H9 (cell line): ENCODE results near the gene GPR156. TPM values are rescaled to one million over a fixed set of nuclear protein-coding genes. Genes with fewer than 3 reads are reported as not detected.

ENCODE experiments used
- DNase-seq: peaks from one replicate; pipeline ENCODE4 v3.0.0-alpha.2; 2017
- H2AFZ ChIP-seq: one replicate; pipeline ENCODE4 v1.6.1; 2013; ENCODE audit warnings: mild to moderate bottlenecking, low read length, control low read depth, moderate library complexity
- H2AK5ac ChIP-seq: 2 replicates; pipeline ENCODE4 v1.6.1; 2013; ENCODE audit warnings: low read length, control low read depth, mixed read lengths; ENCODE audit not compliant: insufficient read length
- H2BK120ac ChIP-seq: one replicate; pipeline ENCODE4 v1.6.1; 2013; ENCODE audit warnings: low read depth, mild to moderate bottlenecking, low read length, control low read depth, inconsistent platforms; ENCODE audit not compliant: poor library complexity, severe bottlenecking
- H2BK12ac ChIP-seq: 2 replicates; pipeline ENCODE4 v1.6.1; 2013; ENCODE audit warnings: low read length, control low read depth, mixed read lengths, low read depth; ENCODE audit not compliant: insufficient read length
- H2BK15ac ChIP-seq: 2 replicates; pipeline ENCODE4 v1.6.1; 2013; ENCODE audit warnings: low read depth, low read length, control low read depth
- H2BK20ac ChIP-seq: one replicate; pipeline ENCODE4 v1.6.1; 2013; ENCODE audit warnings: low read depth, mild to moderate bottlenecking, low read length, control low read depth, inconsistent platforms; ENCODE audit not compliant: poor library complexity, severe bottlenecking
- H2BK5ac ChIP-seq: 2 replicates; pipeline ENCODE4 v1.6.1; 2013; ENCODE audit warnings: low read length, control low read depth, mixed read lengths; ENCODE audit not compliant: insufficient read length
- H3K14ac ChIP-seq: 2 replicates; pipeline ENCODE4 v1.6.1; 2013; ENCODE audit warnings: low read length, control low read depth; ENCODE audit not compliant: insufficient read depth
- H3K18ac ChIP-seq: 2 replicates; pipeline ENCODE4 v1.6.1; 2013; ENCODE audit warnings: low read depth, mild to moderate bottlenecking, mixed read lengths, low read length, control low read depth; ENCODE audit not compliant: insufficient read length
- H3K23ac ChIP-seq: 2 replicates; pipeline ENCODE4 v1.6.1; 2013; ENCODE audit warnings: low read length, control low read depth, mixed read lengths, low read depth; ENCODE audit not compliant: insufficient read length
- H3K23me2 ChIP-seq: 2 replicates; pipeline ENCODE4 v1.6.1; 2013; ENCODE audit warnings: low read depth, mild to moderate bottlenecking, mixed read lengths, low read length, control low read depth; ENCODE audit not compliant: insufficient read length, poor library complexity, severe bottlenecking
- H3K27ac ChIP-seq: 2 replicates; pipeline ENCODE4 v1.5.1; 2013; ENCODE audit warnings: low read length, control low read depth, mixed read lengths, low read depth; ENCODE audit not compliant: insufficient read length
- H3K27me3 ChIP-seq: 2 replicates; pipeline ENCODE4 v1.6.1; 2013; ENCODE audit warnings: low read length, control low read depth, inconsistent platforms; ENCODE audit not compliant: insufficient read depth
- H3K4ac ChIP-seq: 2 replicates; pipeline ENCODE4 v1.6.1; 2013; ENCODE audit warnings: low read depth, mild to moderate bottlenecking, control low read depth, inconsistent platforms, low read length, moderate library complexity
- H3K4me1 ChIP-seq: 2 replicates; pipeline ENCODE4 v1.6.1; 2013; ENCODE audit warnings: low read length, control low read depth, inconsistent platforms; ENCODE audit not compliant: insufficient read depth
- H3K4me2 ChIP-seq: 2 replicates; pipeline ENCODE4 v1.6.1; 2013; ENCODE audit warnings: low read length, control low read depth, mixed read lengths; ENCODE audit not compliant: insufficient read length, insufficient read depth
- H3K56ac ChIP-seq: 2 replicates; pipeline ENCODE4 v1.6.1; 2013; ENCODE audit warnings: low read depth, mild to moderate bottlenecking, mixed read lengths, low read length, control low read depth; ENCODE audit not compliant: insufficient read length
- H3K79me1 ChIP-seq: 2 replicates; pipeline ENCODE4 v1.6.1; 2013; ENCODE audit warnings: low read depth, mild to moderate bottlenecking, moderate library complexity, low read length, control low read depth, inconsistent platforms; ENCODE audit not compliant: insufficient read depth, poor library complexity, severe bottlenecking
- H3K79me2 ChIP-seq: 2 replicates; pipeline ENCODE4 v1.6.1; 2013; ENCODE audit warnings: low read length, control low read depth, inconsistent platforms; ENCODE audit not compliant: insufficient read depth
- H3K9ac ChIP-seq: 2 replicates; pipeline ENCODE4 v1.6.1; 2013; ENCODE audit warnings: low read length, control low read depth, mixed read lengths; ENCODE audit not compliant: insufficient read length; ENCODE audit errors: extremely low read depth
- H3K9me3 ChIP-seq: one replicate; pipeline ENCODE4 v1.6.1; 2013; ENCODE audit warnings: low read depth, low read length, inconsistent platforms; ENCODE audit not compliant: control insufficient read depth
- H3T11ph ChIP-seq: one replicate; pipeline ENCODE4 v1.6.1; 2013; ENCODE audit warnings: mild to moderate bottlenecking, low read length, control low read depth, inconsistent platforms
- H4K20me1 ChIP-seq: one replicate; pipeline ENCODE4 v1.6.1; 2013; ENCODE audit not compliant: control insufficient read depth, insufficient read length, insufficient read depth
- H4K5ac ChIP-seq: 2 replicates; pipeline ENCODE4 v1.6.1; 2013; ENCODE audit warnings: low read depth, mild to moderate bottlenecking, mixed read lengths, low read length, control low read depth; ENCODE audit not compliant: insufficient read length
- H4K8ac ChIP-seq: replicated peaks from 2 replicates; pipeline ENCODE4 v1.6.1; 2013; ENCODE audit warnings: low read length, control low read depth, mixed read lengths, low read depth; ENCODE audit not compliant: insufficient read length
- H4K91ac ChIP-seq: 2 replicates; pipeline ENCODE4 v1.6.1; 2013; ENCODE audit warnings: low read depth, mild to moderate bottlenecking, moderate library complexity, mixed read lengths, low read length, control low read depth; ENCODE audit not compliant: insufficient read length
- H3K27ac Mint-ChIP-seq, 3 experiments: 2 replicates in 2 of 3; 3 replicates in 1 of 3; pipeline ENCODE4 v1.8.0; 2020 to 2021; ENCODE audit warnings: mixed read lengths in 3 of 3, mild to moderate bottlenecking in 1 of 3, moderate library complexity in 1 of 3
- H3K27me3 Mint-ChIP-seq: 2 replicates; pipeline ENCODE4 v1.8.0; 2021; ENCODE audit warnings: low read depth, mild to moderate bottlenecking, moderate library complexity, mixed read lengths
- H3K36me3 Mint-ChIP-seq, 3 experiments: 2 replicates in 2 of 3; 3 replicates in 1 of 3; pipeline ENCODE4 v1.8.0; 2020 to 2021; ENCODE audit warnings: low read depth in 3 of 3, mixed read lengths in 3 of 3; ENCODE audit not compliant: insufficient read depth in 1 of 3
- H3K4me1 Mint-ChIP-seq, 2 experiments: 2 replicates each; pipeline ENCODE4 v1.8.0; 2020; ENCODE audit warnings: mixed read lengths in 2 of 2
- H3K4me3 Mint-ChIP-seq, 2 experiments: 2 replicates in 1 of 2; 3 replicates in 1 of 2; pipeline ENCODE4 v1.8.0; 2020 to 2021; ENCODE audit warnings: mild to moderate bottlenecking in 2 of 2, mixed read lengths in 2 of 2, moderate library complexity in 1 of 2
- H3K9me3 Mint-ChIP-seq, 2 experiments: 2 replicates in 1 of 2; 3 replicates in 1 of 2; pipeline ENCODE4 v1.8.0; 2020; ENCODE audit warnings: mild to moderate bottlenecking in 2 of 2, mixed read lengths in 2 of 2, moderate library complexity in 1 of 2
- WGBS: extraction: QIAGEN DNeasy Blood & Tissue Kit; methylation state at CpG from one replicate; pipeline ENCODE4 v1.1.7; 2013; ENCODE audit warnings: missing lambda C conversion rate, low lambda C conversion rate, mixed read lengths; ENCODE audit not compliant: insufficient read length; ENCODE audit errors: extremely low coverage; 5-methylcytosine and 5-hydroxymethylcytosine counted together
- total RNA-seq: library from RNA; stranded (reverse); gene quantifications from 2 replicates; pipeline ENCODE4 v1.2.1, GENCODE V29; 2021
- TF ChIP-seq, protein P1 (sequence below): fragments of 200-600 bp; sonication (generic); conservative IDR thresholded peaks from 3 replicates; pipeline ENCODE4 v1.8.0; 2021; ENCODE audit warnings: antibody characterized with exemption, mild to moderate bottlenecking

GPR156 gene
- total RNA-seq, 1 experiment from 2014 or later, result 1.8 TPM

DNA sequence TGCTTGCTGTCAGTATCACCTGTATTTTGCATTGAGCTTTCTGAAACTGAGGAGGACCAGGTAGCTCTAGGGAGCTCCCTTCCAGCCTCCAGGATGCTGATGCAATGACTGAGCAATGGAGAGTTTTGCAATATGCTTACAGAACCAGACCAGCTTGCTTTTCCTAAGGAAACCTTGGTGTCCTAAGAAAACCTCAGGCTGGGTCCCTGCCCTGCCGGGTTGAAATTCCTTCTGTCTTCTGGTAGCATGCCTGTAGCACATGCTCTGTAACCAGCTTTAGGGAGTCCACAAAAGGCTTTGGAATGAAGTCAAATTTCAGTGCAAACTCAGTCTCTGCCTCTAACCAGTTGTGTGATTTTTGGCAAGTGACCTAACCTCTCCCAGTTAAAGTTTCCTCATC is 125.0 kb downstream of the GPR156 start:
- no peak overlapping the region for H2BK20ac ChIP-seq
- Mint-ChIP-seq H3K36me3 (peaks cover 8 to 16% (median 10%) of the 10 kb centered on the region in 3 experiments), H3K4me3 (no peak overlapping the region), H3K9me3 (peaks cover 14 to 17% of the 10 kb centered on the region in 2 experiments), H3K27me3 (peaks cover 4% of the 10 kb centered on the region), H3K27ac (no peak overlapping the region), H3K4me1 (no peaks in the 10 kb centered on the region)
- H3K18ac ChIP-seq, result no peak overlapping the region
- H3K4ac ChIP-seq, result no peak overlapping the region
- no peak overlapping the region for H3K14ac ChIP-seq
- no CpG with 5 or more reads among the region's 1 CpG for WGBS
- no peak overlapping the region for H2BK120ac ChIP-seq
- H3T11ph ChIP-seq, result no peak overlapping the region
- no peaks in the 10 kb centered on the region for H3K23me2 ChIP-seq
- H4K91ac ChIP-seq, result no peak overlapping the region
- H2BK5ac ChIP-seq, result no peak overlapping the region
- H2BK15ac ChIP-seq, result no peak overlapping the region
- H2AFZ ChIP-seq, result peak overlapping the region; percentile 75
- no peak overlapping the region for H3K56ac ChIP-seq
- H2BK12ac ChIP-seq, result no peak overlapping the region
- no peak overlapping the region for H3K4me2 ChIP-seq
- TF ChIP-seq, protein P1, sequence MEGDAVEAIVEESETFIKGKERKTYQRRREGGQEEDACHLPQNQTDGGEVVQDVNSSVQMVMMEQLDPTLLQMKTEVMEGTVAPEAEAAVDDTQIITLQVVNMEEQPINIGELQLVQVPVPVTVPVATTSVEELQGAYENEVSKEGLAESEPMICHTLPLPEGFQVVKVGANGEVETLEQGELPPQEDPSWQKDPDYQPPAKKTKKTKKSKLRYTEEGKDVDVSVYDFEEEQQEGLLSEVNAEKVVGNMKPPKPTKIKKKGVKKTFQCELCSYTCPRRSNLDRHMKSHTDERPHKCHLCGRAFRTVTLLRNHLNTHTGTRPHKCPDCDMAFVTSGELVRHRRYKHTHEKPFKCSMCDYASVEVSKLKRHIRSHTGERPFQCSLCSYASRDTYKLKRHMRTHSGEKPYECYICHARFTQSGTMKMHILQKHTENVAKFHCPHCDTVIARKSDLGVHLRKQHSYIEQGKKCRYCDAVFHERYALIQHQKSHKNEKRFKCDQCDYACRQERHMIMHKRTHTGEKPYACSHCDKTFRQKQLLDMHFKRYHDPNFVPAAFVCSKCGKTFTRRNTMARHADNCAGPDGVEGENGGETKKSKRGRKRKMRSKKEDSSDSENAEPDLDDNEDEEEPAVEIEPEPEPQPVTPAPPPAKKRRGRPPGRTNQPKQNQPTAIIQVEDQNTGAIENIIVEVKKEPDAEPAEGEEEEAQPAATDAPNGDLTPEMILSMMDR, result no peak
- no peak overlapping the region for H4K5ac ChIP-seq
- no peaks in the 10 kb centered on the region for H3K79me2 ChIP-seq
- H3K23ac ChIP-seq, result no peak overlapping the region
- H4K20me1 ChIP-seq, result no peaks in the 10 kb centered on the region
- H2AK5ac ChIP-seq, result no peak overlapping the region
- H3K27me3 ChIP-seq, result no peaks in the 10 kb centered on the region
- peaks cover 1% of the 10 kb centered on the region for H3K9me3 ChIP-seq
- no peaks in the 10 kb centered on the region for H3K79me1 ChIP-seq
- H3K9ac ChIP-seq, result no peak overlapping the region
- no peak for DNase-seq
- H4K8ac ChIP-seq, result no peak overlapping the region
- H3K4me1 ChIP-seq, result no peaks in the 10 kb centered on the region; the same call in 1 of the 2 replicates
- H3K27ac ChIP-seq, result no peak overlapping the region
